Gastrocnemius medialis (tissue), 4 donors: ENCODE data around the gene ABL1.

Experiments
- CTCF ChIP-seq, 5 experiments: fragments of 450-650 bp in 3 of 5; fragments of 200-600 bp in 2 of 5; sonication (generic) in 2 of 5; IDR thresholded peaks in 4 of 5; conservative IDR thresholded peaks in 1 of 5; 1 replicate in 4 of 5; 2 replicates in 1 of 5; pipeline ENCODE4 v1.5.1; 2016 to 2019; ENCODE audit warnings: antibody characterized with exemption in 5 of 5, mild to moderate bottlenecking in 3 of 5, moderate library complexity in 3 of 5
- POLR2A ChIP-seq, 2 donors: fragments of 450-650 bp; IDR thresholded peaks; one replicate each; pipeline ENCODE4 v1.6.1; 2017; ENCODE audit warnings: antibody characterized with exemption in 2 of 2, mild to moderate bottlenecking in 2 of 2, moderate library complexity in 2 of 2

- TF ChIP-seq CTCF (IDR thresholded peaks at IDR 0.05 in 4 of 5, conservative IDR thresholded peaks at IDR 0.05 in 1 of 5) (no peak), POLR2A (IDR thresholded peaks at IDR 0.05) (no peak)
These were observed 95.8 kb downstream of the ABL1 start for GRCh38 chr9:130930804-130931349.
